Astrocyte (in vitro differentiated cells and primary cell): ENCODE data around the gene TKTL1.

Experiments
- CTCF ChIP-seq: IDR thresholded peaks from 2 replicates; pipeline ENCODE4 v1.5.1; 2011; ENCODE audit warnings: low read depth, mild to moderate bottlenecking, inconsistent platforms, low read length, moderate library complexity; ENCODE audit not compliant: insufficient read depth
- EZH2 ChIP-seq: IDR thresholded peaks from 2 replicates; pipeline ENCODE4 v1.6.1; 2012; ENCODE audit warnings: mild to moderate bottlenecking, low read length, inconsistent platforms; ENCODE audit not compliant: insufficient read depth

GRCh38 chrX:154322890-154323289 is 27.3 kb downstream of the TKTL1 start:
- no peak for TF ChIP-seq CTCF
- no peak for TF ChIP-seq EZH2
